MM.1S (cell line): ENCODE measurements around the gene CA12.

Experiments
- EZH2 ChIP-seq: fragments of 300-600 bp; sonication (generic); optimal IDR thresholded peaks from 2 replicates; pipeline ENCODE3; 2017; ENCODE audit warnings: low read depth, mild to moderate bottlenecking, antibody characterized with exemption, low read length, mixed read lengths
- EZH2phosphoT487 ChIP-seq: fragments of 300-600 bp; sonication (generic); IDR thresholded peaks from 2 replicates; pipeline ENCODE4 v1.6.1; 2018; ENCODE audit warnings: antibody characterized with exemption, low read length
- TF ChIP-seq, protein P1 (sequence below): fragments of 300-600 bp; sonication (generic); IDR thresholded peaks from 2 replicates; pipeline ENCODE4 v1.5.1; 2016; ENCODE audit warnings: antibody characterized with exemption, low read length, mixed read lengths

DNA sequence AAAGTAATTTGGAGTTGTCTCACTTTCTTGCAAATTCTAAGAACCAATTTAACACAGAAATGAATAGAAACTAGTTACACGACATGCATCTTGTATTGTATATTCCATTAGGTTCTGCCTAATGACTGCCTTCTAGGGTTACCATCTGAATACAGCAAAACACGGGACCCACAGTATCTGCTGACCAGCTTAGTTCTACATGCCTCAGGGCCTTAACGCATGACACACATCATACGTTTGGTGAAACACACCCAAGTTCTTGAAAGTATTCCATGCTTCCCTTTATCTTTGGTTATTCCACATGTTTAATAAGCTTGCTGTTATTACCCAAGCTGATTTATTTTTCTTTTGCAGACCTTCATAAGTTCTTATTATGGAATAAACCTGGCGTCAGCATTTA lies 76.4 kb downstream of the CA12 start:
- TF ChIP-seq, protein P1, sequence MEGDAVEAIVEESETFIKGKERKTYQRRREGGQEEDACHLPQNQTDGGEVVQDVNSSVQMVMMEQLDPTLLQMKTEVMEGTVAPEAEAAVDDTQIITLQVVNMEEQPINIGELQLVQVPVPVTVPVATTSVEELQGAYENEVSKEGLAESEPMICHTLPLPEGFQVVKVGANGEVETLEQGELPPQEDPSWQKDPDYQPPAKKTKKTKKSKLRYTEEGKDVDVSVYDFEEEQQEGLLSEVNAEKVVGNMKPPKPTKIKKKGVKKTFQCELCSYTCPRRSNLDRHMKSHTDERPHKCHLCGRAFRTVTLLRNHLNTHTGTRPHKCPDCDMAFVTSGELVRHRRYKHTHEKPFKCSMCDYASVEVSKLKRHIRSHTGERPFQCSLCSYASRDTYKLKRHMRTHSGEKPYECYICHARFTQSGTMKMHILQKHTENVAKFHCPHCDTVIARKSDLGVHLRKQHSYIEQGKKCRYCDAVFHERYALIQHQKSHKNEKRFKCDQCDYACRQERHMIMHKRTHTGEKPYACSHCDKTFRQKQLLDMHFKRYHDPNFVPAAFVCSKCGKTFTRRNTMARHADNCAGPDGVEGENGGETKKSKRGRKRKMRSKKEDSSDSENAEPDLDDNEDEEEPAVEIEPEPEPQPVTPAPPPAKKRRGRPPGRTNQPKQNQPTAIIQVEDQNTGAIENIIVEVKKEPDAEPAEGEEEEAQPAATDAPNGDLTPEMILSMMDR = no peak
- TF ChIP-seq EZH2phosphoT487 (no peak), EZH2 (no peak)
